HG02870 (cell line): ENCODE measurements around the gene SP140.
"Not testable (repeated sequence)": the region's sequence is repeated elsewhere in the genome, so short reads cannot be mapped to it uniquely, and the experiment has no call there.

Source experiments
- ATAC-seq: cut with Tn5 transposase; IDR thresholded peaks from one replicate; pipeline ENCODE4 v1.9.1; 2021; ENCODE audit warnings: mild to moderate bottlenecking, moderate library complexity; ENCODE audit not compliant: unreplicated experiment

SP140 gene

GRCh38 chr2:230324503-230324902, 99.0 kb downstream of the SP140 start:
- no peak for ATAC-seq

DNA sequence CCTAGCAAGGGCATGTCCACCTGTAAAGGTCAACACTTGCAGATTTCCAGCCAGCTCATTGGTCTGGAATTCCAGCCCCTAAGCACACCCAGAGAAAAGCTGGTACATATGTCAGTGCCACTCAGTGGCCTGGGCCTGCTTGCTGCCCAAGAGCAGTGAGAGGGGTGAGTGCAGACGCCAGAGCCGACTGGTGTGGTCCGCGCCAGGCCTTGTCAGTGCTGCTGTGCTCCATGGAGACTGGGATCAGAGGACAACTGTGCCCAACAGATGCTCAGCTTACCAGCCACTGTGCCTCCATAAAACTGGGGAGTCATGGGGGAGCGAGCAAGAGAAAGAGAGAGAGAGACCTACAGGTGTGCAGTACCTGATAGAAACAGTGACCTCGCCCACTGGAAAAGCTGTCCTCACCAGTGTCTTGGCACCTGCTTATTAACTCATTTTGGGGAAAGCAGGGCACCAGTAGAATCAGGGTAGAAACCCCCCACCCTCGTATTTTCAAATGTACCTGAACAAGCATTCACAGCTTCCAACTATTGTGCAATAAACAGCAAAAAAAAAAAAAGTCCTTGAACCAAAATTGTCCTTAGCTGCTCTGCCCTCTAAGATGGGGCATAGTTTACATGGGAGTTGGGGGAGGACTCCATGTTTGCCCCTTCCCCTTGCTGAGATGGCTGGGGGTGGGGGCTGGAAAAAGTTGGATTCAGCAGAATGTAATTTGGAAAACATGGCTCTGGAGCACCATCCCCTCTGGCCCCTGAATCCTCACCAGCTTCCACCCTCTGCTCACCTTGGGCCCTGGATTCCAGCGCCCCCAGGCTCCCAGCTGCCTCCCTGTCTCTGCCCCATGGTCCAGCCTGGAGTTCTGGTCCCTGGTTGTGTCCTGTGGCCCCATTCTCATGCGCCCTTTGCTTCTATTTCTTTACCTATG, 100.0 kb downstream of the SP140 start:
- no peak for ATAC-seq

- peak; percentile 85 for ATAC-seq
These were observed 101.2 kb downstream of the SP140 start, which contains the start of gene SP140L for GRCh38 chr2:230326453-230327417. SP140L (plus strand) TSS chr2:230327193; CDS start chr2:230327270, 77 bp downstream.

DNA sequence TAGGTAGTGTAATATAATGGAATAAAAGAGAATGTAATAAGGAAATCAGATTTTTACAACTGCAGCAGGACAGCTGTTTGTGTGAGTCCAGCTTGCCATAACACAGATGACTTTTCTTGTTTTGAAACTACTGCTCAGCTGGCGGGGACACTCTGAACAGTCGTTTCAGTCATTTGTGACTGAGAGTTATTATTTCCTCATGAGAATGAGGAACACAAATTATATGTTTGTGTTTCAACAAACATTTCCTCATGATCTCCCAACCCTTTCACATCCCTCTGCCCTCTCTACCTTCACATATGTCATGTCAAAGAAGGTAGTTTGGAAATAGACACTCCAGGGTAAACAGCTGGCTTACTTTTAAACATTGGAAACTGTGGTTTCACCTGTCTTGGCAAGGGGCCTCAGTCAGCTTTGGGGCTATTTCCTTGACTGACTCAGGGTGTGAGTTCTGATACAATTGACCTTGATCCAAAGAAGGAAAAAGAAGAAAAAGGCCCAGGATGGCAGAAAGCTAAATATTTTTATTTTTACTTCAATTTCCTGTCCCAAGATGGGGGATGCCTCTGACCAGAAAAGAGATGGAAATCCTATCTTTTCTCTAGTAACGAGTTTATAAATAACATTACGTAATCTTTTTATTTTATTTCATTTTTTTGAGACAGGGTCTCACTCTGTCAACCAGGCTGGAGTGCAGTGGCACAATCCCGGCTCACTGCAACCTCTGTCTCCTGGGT, 102.0 kb downstream of the SP140 start:
- peak; percentile 76 for ATAC-seq

- no peak for ATAC-seq
These were observed 102.6 kb downstream of the SP140 start for GRCh38 chr2:230328155-230328458.

GRCh38 chr2:230329946-230330605, 104.5 kb downstream of the SP140 start:
- ATAC-seq: no peak

DNA sequence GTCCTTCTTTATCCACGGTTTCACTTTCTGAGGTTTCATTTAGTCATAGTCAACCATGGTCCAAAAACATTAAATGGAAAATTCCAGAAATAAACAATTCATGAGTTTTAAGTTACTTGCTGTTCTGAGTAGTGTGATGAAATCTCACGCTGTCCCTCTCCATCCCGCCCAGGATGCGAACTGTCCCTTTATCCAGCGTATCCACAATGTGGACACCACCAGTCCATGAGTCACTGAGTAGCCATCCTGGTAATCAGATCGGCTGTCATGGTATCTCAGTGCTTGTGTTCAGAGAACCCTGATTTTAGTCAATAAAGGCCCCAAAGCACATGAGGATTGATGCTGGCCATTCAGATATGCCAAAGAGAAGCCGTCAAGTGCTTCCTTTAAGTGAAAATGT, 105.2 kb downstream of the SP140 start:
- no peak for ATAC-seq

DNA sequence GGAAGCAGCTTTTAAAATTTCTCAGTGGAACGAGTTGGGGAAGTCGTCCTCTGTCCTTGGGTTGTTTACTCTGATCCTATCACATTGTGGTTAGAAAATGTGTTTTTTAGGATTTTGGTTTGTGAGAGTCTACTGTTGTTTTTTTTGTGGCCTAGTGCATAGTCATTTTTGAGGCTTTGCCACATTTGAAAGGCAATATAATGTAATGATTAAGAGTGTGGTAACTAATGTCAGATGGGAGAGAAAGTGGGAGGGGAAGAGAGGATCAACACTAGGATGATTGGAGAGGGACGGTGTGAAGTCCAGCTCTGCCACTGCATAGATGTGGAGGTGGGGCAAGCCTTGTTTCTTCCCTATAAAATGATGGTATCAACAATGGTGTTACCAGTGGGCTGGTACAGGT, 109.9 kb downstream of the SP140 start:
- no peak for ATAC-seq

DNA sequence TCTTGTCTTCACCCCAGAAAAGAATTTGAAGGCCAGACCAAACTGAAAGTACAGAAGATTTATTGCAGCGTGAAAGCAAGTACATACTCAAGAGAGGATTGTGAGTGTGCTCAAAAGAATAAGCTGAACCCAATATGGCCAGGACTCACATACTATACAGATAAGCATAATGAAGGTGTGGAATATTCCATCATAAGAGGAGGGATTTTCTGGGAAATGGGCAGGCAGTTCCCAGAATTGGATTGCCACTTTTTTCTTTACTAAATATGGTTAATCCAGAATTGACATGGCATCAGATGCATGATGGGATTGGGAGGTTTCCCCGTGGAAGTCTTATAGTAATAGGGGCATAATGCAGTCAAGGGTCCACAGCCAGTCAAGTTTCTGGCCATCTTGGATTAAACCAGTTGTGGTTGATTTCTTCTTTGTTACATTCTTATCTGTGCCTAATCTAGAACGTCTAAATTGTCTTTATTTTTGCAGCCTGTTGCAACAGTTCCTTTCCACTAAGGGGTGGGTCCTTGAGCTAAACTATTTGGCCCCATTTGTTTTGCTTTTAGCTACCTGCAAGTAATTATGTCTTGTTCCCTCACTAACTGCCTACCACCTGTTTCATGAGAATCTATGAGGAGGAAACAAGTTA, 110.4 kb downstream of the SP140 start:
- no peak for ATAC-seq

- ATAC-seq: not testable (repeated sequence)
These were observed 116.5 kb downstream of the SP140 start for GRCh38 chr2:230341936-230342528.

DNA sequence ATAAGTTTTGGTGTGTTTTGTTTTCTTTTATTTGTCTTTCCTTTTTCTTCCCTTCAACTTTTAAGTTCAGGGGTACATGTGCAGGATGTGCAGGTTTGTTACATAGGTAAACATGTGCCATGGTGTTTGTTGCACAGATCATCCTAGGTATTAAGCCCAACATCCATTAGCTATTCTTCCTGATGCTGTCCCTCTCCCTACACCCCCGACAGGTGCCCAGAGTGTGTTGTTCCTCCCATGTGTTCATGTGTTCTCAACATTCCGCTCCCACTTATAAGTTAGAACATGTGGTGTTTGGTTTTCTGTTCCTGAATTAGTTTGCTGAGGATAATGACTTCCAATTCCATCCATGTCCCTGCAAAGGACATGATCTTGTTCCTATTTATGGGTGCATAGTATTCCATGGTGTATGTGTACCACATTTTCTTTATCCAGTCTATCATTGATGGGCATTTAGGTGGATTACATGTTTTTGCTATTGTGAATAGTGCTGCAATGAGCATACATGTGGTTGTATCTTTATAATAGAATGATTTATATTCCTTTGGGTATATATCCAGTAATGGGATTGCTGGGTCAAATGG, 117.6 kb downstream of the SP140 start:
- not testable (repeated sequence) for ATAC-seq

- no peak for ATAC-seq
These were observed 118.2 kb downstream of the SP140 start for GRCh38 chr2:230343747-230344146.

DNA sequence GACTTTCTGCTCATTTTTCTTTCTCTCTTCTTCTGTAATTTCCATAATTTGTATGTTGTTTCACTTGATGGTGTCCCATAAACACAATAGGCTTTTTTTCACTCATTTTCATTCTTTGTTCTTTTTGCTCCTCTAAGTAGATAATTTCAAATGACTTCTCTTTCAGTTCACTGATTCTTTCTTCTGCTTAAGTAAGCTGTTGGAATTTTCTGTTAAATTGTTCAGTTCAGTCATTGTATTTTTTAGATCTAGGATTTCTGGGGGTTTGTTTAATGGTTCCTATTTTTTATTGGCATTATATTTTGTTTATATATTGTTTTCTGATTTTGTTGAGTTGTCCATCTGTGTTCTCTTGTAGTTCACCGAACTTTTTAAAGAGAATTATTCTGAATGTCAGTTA, 120.9 kb downstream of the SP140 start:
- no peak for ATAC-seq

DNA sequence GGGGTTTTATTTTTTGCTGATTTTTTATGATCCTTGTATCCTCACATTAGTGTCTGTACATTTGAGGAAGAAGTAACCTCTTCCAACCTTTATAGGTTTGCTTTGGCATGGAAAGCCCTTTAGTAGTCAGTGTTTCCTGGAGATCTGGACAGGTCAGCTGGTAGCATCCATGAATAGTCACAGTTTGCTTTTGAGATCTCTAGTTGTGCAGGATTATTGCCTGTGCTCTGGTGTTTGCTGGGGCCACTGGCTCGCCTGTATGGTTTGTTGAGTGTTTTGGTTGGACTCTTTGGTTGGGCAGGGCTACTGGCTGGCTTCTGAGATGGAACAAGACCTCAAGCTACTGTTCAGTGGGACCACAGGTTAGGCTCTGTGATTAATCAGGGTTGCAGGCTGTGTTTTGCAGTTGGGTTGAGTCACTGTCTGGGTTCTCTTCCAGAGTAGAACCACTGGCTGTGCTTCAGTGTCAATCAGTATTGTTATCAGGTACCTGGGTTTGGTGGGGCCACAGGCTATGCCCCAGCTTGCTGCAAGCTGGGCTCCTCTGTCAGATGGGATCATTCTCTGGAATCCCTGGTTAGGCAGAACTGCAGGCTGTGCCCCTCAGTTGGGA, 121.5 kb downstream of the SP140 start:
- no peak for ATAC-seq

GRCh38 chr2:230347659-230348305, 122.2 kb downstream of the SP140 start:
- ATAC-seq: peak; percentile 54

- no peak for ATAC-seq
These were observed 123.3 kb downstream of the SP140 start for GRCh38 chr2:230348787-230349186.

GRCh38 chr2:230356084-230356483, 130.5 kb downstream of the SP140 start:
- ATAC-seq: no peak

GRCh38 chr2:230358305-230358704, 132.8 kb downstream of the SP140 start:
- no peak for ATAC-seq
